Body of pancreas (tissue), 4 donors: ENCODE results near the gene CTNNA2.

Experiments used
- CTCF ChIP-seq, 7 experiments: fragments of 450-650 bp in 4 of 7; fragments of 200-600 bp in 3 of 7; sonication (generic) in 3 of 7; IDR thresholded peaks; one replicate each; pipeline ENCODE4 v1.5.1; 2016 to 2019; ENCODE audit warnings: antibody characterized with exemption in 7 of 7
- POLR2A ChIP-seq, 3 donors: fragments of 450-650 bp; IDR thresholded peaks; one replicate each; pipeline ENCODE4 v1.6.1; 2016; ENCODE audit warnings: antibody characterized with exemption in 3 of 3, mild to moderate bottlenecking in 2 of 3

- TF ChIP-seq POLR2A (IDR thresholded peaks at IDR 0.05) (no peak), CTCF (IDR thresholded peaks at IDR 0.05) (no peak)
Observed at GRCh38 chr2:79861059-79861374, 348.2 kb downstream of the CTNNA2 start.
